Mammary epithelial cell (primary cell): ENCODE results near the gene CLDN24.

Source experiments
- CTCF ChIP-seq, 2 donors: IDR thresholded peaks in 1 of 2; conservative IDR thresholded peaks in 1 of 2; 2 replicates each; pipeline ENCODE4 v1.5.1; 2011 to 2012; ENCODE audit warnings: inconsistent platforms in 2 of 2, low read length in 2 of 2, mild to moderate bottlenecking in 2 of 2, control low read depth in 1 of 2, low read depth in 1 of 2; ENCODE audit not compliant: insufficient read depth in 1 of 2; ENCODE audit errors: extremely low read depth in 1 of 2
- EZH2 ChIP-seq: IDR thresholded peaks from 2 replicates; pipeline ENCODE4 v1.6.1; 2012; ENCODE audit warnings: low read length, inconsistent platforms, borderline replicate concordance

GRCh38 chr4:183299464-183299863, 22.8 kb downstream of the CLDN24 start:
- no peak for TF ChIP-seq CTCF (conservative IDR thresholded peaks at IDR 0.05 in 1 of 2, IDR thresholded peaks at IDR 0.05 in 1 of 2; ENCODE audit: extremely low read depth in 1 of 2, insufficient read depth in 1 of 2, low read depth in 1 of 2, low read length in 2 of 2)
- TF ChIP-seq EZH2, result no peak
